PC-9 (cell line): ENCODE results near the gene TCF4. TPM values are rescaled to one million over a fixed set of nuclear protein-coding genes. Genes with fewer than 3 reads are reported as not detected.

Experiments
- BruUV-seq: library from RNA; stranded (reverse); fragments of 400-500 nt; replicated peaks from 2 replicates; lab custom pipeline; 2021; lab: Mats Ljungman, UMichigan
- CTCF ChIA-PET: fragments of 300-600 bp; sonication (Branson Sonifier 250); formaldehyde crosslinking; loops from one replicate; lab custom pipeline; 2022; ENCODE audit warnings: antibody characterized with exemption; lab: Charles Lee
- POLR2A ChIA-PET: fragments of 300-600 bp; sonication (Branson Sonifier 250); formaldehyde crosslinking; loops from one replicate; lab custom pipeline; 2022; ENCODE audit warnings: antibody characterized with exemption; ENCODE audit not compliant: unreplicated experiment; lab: Charles Lee
- DNase-seq, 2 experiments: peaks; one replicate each; pipeline versions ENCODE4 v3.0.0 to v3.0.0-alpha.2; 2015 to 2022; ENCODE audit warnings: mixed read lengths in 1 of 2
- H2AFZ ChIP-seq: fragments of 200-600 bp; sonication (generic); 2 replicates; pipeline ENCODE4 v1.8.1; 2017; ENCODE audit warnings: antibody characterized with exemption
- H3F3A ChIP-seq: fragments of 200-600 bp; sonication (generic); 2 replicates; pipeline ENCODE4 v1.8.1; 2017; ENCODE audit warnings: antibody characterized with exemption, mild to moderate bottlenecking, low read depth; ENCODE audit not compliant: insufficient read depth
- H3K27ac ChIP-seq: fragments of 200-600 bp; sonication (generic); 2 replicates; pipeline ENCODE4 v1.6.1; 2016; ENCODE audit warnings: mixed run types
- H3K27me3 ChIP-seq: fragments of 200-600 bp; sonication (generic); 2 replicates; pipeline ENCODE4 v1.6.1; 2016; ENCODE audit warnings: low read depth, mixed run types; ENCODE audit not compliant: insufficient read depth
- H3K36me3 ChIP-seq: fragments of 200-600 bp; sonication (generic); 2 replicates; pipeline ENCODE4 v1.6.1; 2016; ENCODE audit warnings: low read depth, mixed run types
- H3K4me1 ChIP-seq: fragments of 200-600 bp; sonication (generic); replicated peaks from 2 replicates; pipeline ENCODE4 v1.6.1; 2016; ENCODE audit warnings: mixed run types; ENCODE audit not compliant: insufficient read depth
- H3K4me2 ChIP-seq: fragments of 200-600 bp; sonication (generic); 2 replicates; pipeline ENCODE4 v1.6.1; 2017; ENCODE audit warnings: mixed run types
- H3K4me3 ChIP-seq: fragments of 200-600 bp; sonication (generic); 2 replicates; pipeline ENCODE4 v1.6.1; 2016; ENCODE audit warnings: mixed run types
- H3K79me2 ChIP-seq: fragments of 200-600 bp; sonication (generic); 2 replicates; pipeline ENCODE4 v1.6.1; 2017; ENCODE audit warnings: low read depth, mixed run types
- H3K9me2 ChIP-seq: fragments of 200-600 bp; sonication (generic); 2 replicates; pipeline ENCODE4 v1.8.1; 2017; ENCODE audit warnings: mild to moderate bottlenecking; ENCODE audit not compliant: insufficient read depth
- H3K9me3 ChIP-seq: fragments of 200-600 bp; sonication (generic); 2 replicates; pipeline ENCODE4 v1.8.1; 2016; ENCODE audit warnings: low read depth; ENCODE audit not compliant: insufficient read depth
- H4K20me1 ChIP-seq: fragments of 200-600 bp; sonication (generic); 2 replicates; pipeline ENCODE4 v1.8.1; 2017; ENCODE audit not compliant: insufficient read depth
- CTCF ChIP-seq: fragments of 200-600 bp; sonication (generic); conservative IDR thresholded peaks from 2 replicates; pipeline ENCODE4 v1.6.1; 2017; ENCODE audit warnings: mixed run types, antibody characterized with exemption, mild to moderate bottlenecking, moderate library complexity
- EZH2 ChIP-seq: fragments of 200-600 bp; sonication (generic); IDR thresholded peaks from 2 replicates; pipeline ENCODE4 v1.8.0; 2017; ENCODE audit warnings: antibody characterized with exemption, low read depth
- intact Hi-C: fragments of 100-400 bp; cut with micrococcal nuclease; formaldehyde crosslinking; loops from one replicate; pipeline ENCODE4 v1.10.0; 2022; ENCODE audit not compliant: unreplicated experiment
- total RNA-seq: library from RNA; stranded (reverse); gene quantifications from 2 replicates; pipeline ENCODE4 v1.2.3, GENCODE V29; 2021

Gene TCF4
- total RNA-seq, 1 experiment from 2014 or later = 0.74 TPM

GRCh38 chr18:55206927-55207326, 381.1 kb downstream of the TCF4 start:
- Histone ChIP-seq H3K79me2 (no peaks in the 10 kb centered on the region), H3K36me3 (no peaks in the 10 kb centered on the region), H3K27ac (no peak overlapping the region), H4K20me1 (no peaks in the 10 kb centered on the region), H3K4me2 (no peak overlapping the region), H3F3A (no peaks in the 10 kb centered on the region), H3K4me1 (no peaks in the 10 kb centered on the region), H3K4me3 (no peak overlapping the region), H3K9me2 (no peaks in the 10 kb centered on the region), H3K9me3 (no peaks in the 10 kb centered on the region; the same call in none of the 2 replicates), H3K27me3 (no peaks in the 10 kb centered on the region), H2AFZ (no peak overlapping the region)
- no TSS peak for BruUV-seq
- ChIA-PET CTCF (no interaction called here), POLR2A (no interaction called here)
- no peak for DNase-seq
- intact Hi-C loops = no loop called here
- TF ChIP-seq CTCF (no peak), EZH2 (no peak)

GRCh38 chr18:55202232-55202917, 385.6 kb downstream of the TCF4 start:
- H3K36me3 ChIP-seq = no peaks in the 10 kb centered on the region
- no peak overlapping the region for H3K4me2 ChIP-seq
- ChIA-PET POLR2A (no interaction called here), CTCF (no interaction called here)
- intact Hi-C loops = no loop called here
- BruUV-seq = no TSS peak
- H3K4me3 ChIP-seq = no peak overlapping the region
- DNase-seq = no peak
- H3K79me2 ChIP-seq = no peaks in the 10 kb centered on the region
- H3F3A ChIP-seq = no peaks in the 10 kb centered on the region
- no peaks in the 10 kb centered on the region for H3K9me2 ChIP-seq
- TF ChIP-seq EZH2 = no peak
- no peak for TF ChIP-seq CTCF
- 0 out of 2 replicates have a peak overlapping the region, but pooled peaks have one; percentile 7 for H2AFZ ChIP-seq
- no peaks in the 10 kb centered on the region for H3K4me1 ChIP-seq
- H4K20me1 ChIP-seq = no peaks in the 10 kb centered on the region
- H3K27me3 ChIP-seq = no peaks in the 10 kb centered on the region
- H3K9me3 ChIP-seq = no peaks in the 10 kb centered on the region; the same call in none of the 2 replicates
- no peak overlapping the region for H3K27ac ChIP-seq

- Histone ChIP-seq H3K4me2 (no peak overlapping the region), H4K20me1 (no peaks in the 10 kb centered on the region), H3K9me2 (no peaks in the 10 kb centered on the region), H2AFZ (no peak overlapping the region), H3K9me3 (no peaks in the 10 kb centered on the region; the same call in none of the 2 replicates), H3K4me1 (no peaks in the 10 kb centered on the region), H3K79me2 (no peaks in the 10 kb centered on the region), H3K27me3 (no peaks in the 10 kb centered on the region), H3K4me3 (no peak overlapping the region), H3K27ac (no peak overlapping the region), H3F3A (no peaks in the 10 kb centered on the region), H3K36me3 (no peaks in the 10 kb centered on the region)
- no TSS peak for BruUV-seq
- POLR2A ChIA-PET = no interaction called here
- intact Hi-C loops = no loop called here
- DNase-seq = no peak
- CTCF ChIA-PET = no interaction called here
- TF ChIP-seq EZH2 = no peak
- no peak for TF ChIP-seq CTCF
These were observed 388.6 kb downstream of the TCF4 start for GRCh38 chr18:55199291-55199963.
